Astrocyte (in vitro differentiated cells and primary cell): ENCODE results near the gene ADD3. TPM values are rescaled to one million over a fixed set of nuclear protein-coding genes. Genes with fewer than 3 reads are reported as not detected.

Source experiments
- DNase-seq: peaks from one replicate; pipeline ENCODE4 v3.0.0-alpha.2; 2010; ENCODE audit warnings: low read depth
- FAIRE-seq: peaks from 2 replicates; lab custom pipeline; 2011; peaks lifted over from hg19 to GRCh38; lab: Jason Lieb, UNC
- H2AFZ ChIP-seq: 2 replicates; pipeline ENCODE4 v1.6.0; 2012; ENCODE audit warnings: low read depth, low read length, inconsistent platforms
- H3K27ac ChIP-seq: 2 replicates; pipeline ENCODE4 v1.5.1; 2011; ENCODE audit warnings: low read depth, low read length, inconsistent platforms
- H3K27me3 ChIP-seq: 2 replicates; pipeline ENCODE4 v1.6.0; 2011; ENCODE audit warnings: low read length, inconsistent platforms; ENCODE audit not compliant: insufficient read depth
- H3K36me3 ChIP-seq: 2 replicates; pipeline ENCODE4 v1.5.1; 2011; ENCODE audit warnings: low read length, inconsistent platforms; ENCODE audit not compliant: insufficient read depth
- H3K4me1 ChIP-seq: 2 replicates; pipeline ENCODE4 v1.5.1; 2011; ENCODE audit warnings: low read length, inconsistent platforms; ENCODE audit not compliant: insufficient read depth
- H3K4me2 ChIP-seq: 2 replicates; pipeline ENCODE4 v1.6.0; 2012; ENCODE audit warnings: low read length, inconsistent platforms
- H3K4me3 ChIP-seq: 2 replicates; pipeline ENCODE4 v1.5.1; 2011; ENCODE audit warnings: low read depth, mild to moderate bottlenecking, low read length, inconsistent platforms; ENCODE audit not compliant: insufficient read depth
- H3K79me2 ChIP-seq: 2 replicates; pipeline ENCODE4 v1.6.0; 2012; ENCODE audit warnings: mild to moderate bottlenecking, low read length, inconsistent platforms; ENCODE audit not compliant: insufficient read depth
- H3K9ac ChIP-seq: 2 replicates; pipeline ENCODE4 v1.6.0; 2012; ENCODE audit warnings: mild to moderate bottlenecking, low read length, inconsistent platforms
- H3K9me3 ChIP-seq: 2 replicates; pipeline ENCODE4 v1.5.1; 2012; ENCODE audit warnings: low read depth, mild to moderate bottlenecking, low read length, inconsistent platforms; ENCODE audit not compliant: insufficient read depth
- H4K20me1 ChIP-seq: 2 replicates; pipeline ENCODE4 v1.6.0; 2012; ENCODE audit warnings: low read length, inconsistent platforms; ENCODE audit not compliant: insufficient read depth
- H3K27ac Mint-ChIP-seq: one replicate; pipeline ENCODE4 v1.8.0; 2021; ENCODE audit warnings: mild to moderate bottlenecking, mixed read lengths; ENCODE audit not compliant: unreplicated experiment
- H3K27me3 Mint-ChIP-seq: one replicate; pipeline ENCODE4 v1.8.0; 2021; ENCODE audit warnings: low read depth, mixed read lengths; ENCODE audit not compliant: unreplicated experiment
- H3K36me3 Mint-ChIP-seq: one replicate; pipeline ENCODE4 v1.8.0; 2021; ENCODE audit warnings: low read depth, mixed read lengths; ENCODE audit not compliant: unreplicated experiment
- H3K4me1 Mint-ChIP-seq: one replicate; pipeline ENCODE4 v1.8.0; 2021; ENCODE audit warnings: low read depth, mixed read lengths; ENCODE audit not compliant: unreplicated experiment
- H3K4me3 Mint-ChIP-seq: one replicate; pipeline ENCODE4 v1.8.0; 2021; ENCODE audit warnings: mild to moderate bottlenecking, moderate library complexity, mixed read lengths; ENCODE audit not compliant: unreplicated experiment
- H3K9me3 Mint-ChIP-seq: one replicate; pipeline ENCODE4 v1.8.0; 2021; ENCODE audit warnings: mild to moderate bottlenecking, mixed read lengths; ENCODE audit not compliant: unreplicated experiment
- CTCF ChIP-seq: IDR thresholded peaks from 2 replicates; pipeline ENCODE4 v1.5.1; 2011; ENCODE audit warnings: low read depth, mild to moderate bottlenecking, inconsistent platforms, low read length, moderate library complexity; ENCODE audit not compliant: insufficient read depth
- EZH2 ChIP-seq: IDR thresholded peaks from 2 replicates; pipeline ENCODE4 v1.6.1; 2012; ENCODE audit warnings: mild to moderate bottlenecking, low read length, inconsistent platforms; ENCODE audit not compliant: insufficient read depth
- total RNA-seq: library from RNA; stranded (reverse); gene quantifications from 2 replicates; pipeline ENCODE4 v1.2.1, GENCODE V29; 2021

The ADD3 gene
- total RNA-seq, 1 donor from 2014 or later: 127 TPM

DNA sequence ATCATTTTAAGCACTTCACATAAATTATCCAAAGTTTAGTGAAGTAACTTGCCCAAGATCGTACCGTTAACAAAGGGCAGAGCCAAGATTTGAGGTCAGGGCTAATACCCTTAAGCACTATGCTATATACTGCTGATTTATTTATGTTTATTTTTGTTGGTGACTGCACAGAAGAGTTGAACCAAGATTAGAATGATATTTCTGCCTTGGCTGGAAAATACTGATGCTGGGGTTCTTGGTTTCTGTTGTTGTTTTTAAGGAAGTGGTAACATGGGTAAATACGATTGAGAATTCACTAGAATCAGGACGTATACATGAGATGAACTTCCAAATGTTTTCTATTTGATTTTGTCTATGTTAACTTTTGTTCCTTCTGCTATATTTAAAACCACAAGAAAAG lies 9.3 kb downstream of the ADD3 start:
- Histone ChIP-seq H2AFZ (no peak overlapping the region), H3K4me2 (no peak overlapping the region), H3K79me2 (peaks cover 94% of the 10 kb centered on the region), H3K4me1 (no peaks in the 10 kb centered on the region), H3K9me3 (no peaks in the 10 kb centered on the region), H4K20me1 (peaks cover 48% of the 10 kb centered on the region), H3K36me3 (no peaks in the 10 kb centered on the region), H3K4me3 (no peak overlapping the region), H3K27me3 (no peaks in the 10 kb centered on the region), H3K27ac (no peak overlapping the region), H3K9ac (no peak overlapping the region)
- Mint-ChIP-seq H3K27me3 (no peaks in the 10 kb centered on the region), H3K9me3 (no peaks in the 10 kb centered on the region), H3K4me1 (peaks cover 26% of the 10 kb centered on the region), H3K36me3 (peaks cover 3% of the 10 kb centered on the region), H3K4me3 (no peak overlapping the region), H3K27ac (no peak overlapping the region)
- no peak for FAIRE-seq
- no peak for TF ChIP-seq EZH2
- no peak for TF ChIP-seq CTCF
- no peak for DNase-seq

DNA sequence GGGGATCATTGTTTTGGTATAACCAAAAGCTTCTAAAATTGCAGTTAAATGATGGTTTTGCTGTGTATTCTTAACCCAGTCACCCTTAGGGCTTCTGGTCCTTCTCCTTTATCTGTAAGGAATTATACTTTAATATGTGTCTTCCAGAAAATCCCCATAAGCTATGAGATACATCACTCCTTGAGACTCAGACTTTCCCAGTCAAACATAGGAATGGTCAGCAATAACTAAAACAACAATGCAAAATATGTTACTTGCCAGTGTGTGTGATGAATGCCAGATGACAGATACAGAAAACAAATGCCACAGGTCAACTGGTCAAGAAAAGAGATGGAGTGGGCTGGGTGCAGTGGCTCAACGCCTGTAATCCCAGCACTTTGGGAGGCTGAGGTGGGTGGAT lies 10.1 kb downstream of the ADD3 start:
- TF ChIP-seq CTCF (no peak), EZH2 (no peak)
- peaks cover 93% of the 10 kb centered on the region for H3K79me2 ChIP-seq
- H3K9me3 ChIP-seq: no peaks in the 10 kb centered on the region
- H3K9me3 Mint-ChIP-seq: no peaks in the 10 kb centered on the region
- H3K27me3 ChIP-seq: no peaks in the 10 kb centered on the region
- DNase-seq (no peak), FAIRE-seq (no peak)
- H3K4me1 Mint-ChIP-seq: peaks cover 26% of the 10 kb centered on the region
- peaks cover 5% of the 10 kb centered on the region for H3K36me3 Mint-ChIP-seq
- no peak overlapping the region for H3K9ac ChIP-seq
- no peaks in the 10 kb centered on the region for H3K36me3 ChIP-seq
- no peak overlapping the region for H2AFZ ChIP-seq
- no peak overlapping the region for H3K4me3 ChIP-seq
- no peaks in the 10 kb centered on the region for H3K4me1 ChIP-seq
- no peak overlapping the region for H3K27ac ChIP-seq
- no peak overlapping the region for H3K27ac Mint-ChIP-seq
- H3K27me3 Mint-ChIP-seq: no peaks in the 10 kb centered on the region
- no peak overlapping the region for H3K4me2 ChIP-seq
- no peak overlapping the region for H3K4me3 Mint-ChIP-seq
- peaks cover 49% of the 10 kb centered on the region for H4K20me1 ChIP-seq

- Mint-ChIP-seq H3K27me3 (no peaks in the 10 kb centered on the region), H3K4me1 (peaks cover 21% of the 10 kb centered on the region), H3K9me3 (no peaks in the 10 kb centered on the region), H3K27ac (no peak overlapping the region), H3K36me3 (peaks cover 9% of the 10 kb centered on the region), H3K4me3 (no peak overlapping the region)
- Histone ChIP-seq H3K4me1 (no peaks in the 10 kb centered on the region), H4K20me1 (peaks cover 55% of the 10 kb centered on the region), H3K36me3 (no peaks in the 10 kb centered on the region), H3K4me2 (no peak overlapping the region), H3K9me3 (no peaks in the 10 kb centered on the region), H3K27me3 (no peaks in the 10 kb centered on the region), H3K79me2 (peaks cover 94% of the 10 kb centered on the region), H3K4me3 (no peak overlapping the region), H2AFZ (no peak overlapping the region), H3K9ac (no peak overlapping the region), H3K27ac (no peak overlapping the region)
- TF ChIP-seq CTCF (no peak), EZH2 (no peak)
- FAIRE-seq (no peak), DNase-seq (no peak)
Measured at GRCh38 chr10:110020265-110020664, 12.5 kb downstream of the ADD3 start.
